BJ (cell line): Measurements from ENCODE around the gene BIRC7. TPM values are rescaled to one million over a fixed set of nuclear protein-coding genes. Genes with fewer than 3 reads are reported as not detected.

Experiments used
- CTCF ChIA-PET: fragments of 350-600 bp; formaldehyde crosslinking; extraction: SDS; loops from one replicate; lab custom pipeline; 2021; ENCODE audit warnings: antibody characterized with exemption, inconsistent platforms; lab: Yijun Ruan, JAX
- POLR2A ChIA-PET: fragments of 300-600 bp; sonication (Branson Sonifier 250); formaldehyde crosslinking; extraction: SDS; loops from one replicate; lab custom pipeline; 2021; ENCODE audit warnings: antibody characterized with exemption; lab: Charles Lee
- DNase-seq: peaks from one replicate; pipeline ENCODE4 v3.0.0-alpha.2; 2011; ENCODE audit warnings: low read depth
- H3K27me3 ChIP-seq: 2 replicates; pipeline ENCODE4 v1.6.0; 2011; ENCODE audit warnings: low read length; ENCODE audit not compliant: control insufficient read depth, insufficient read depth
- H3K36me3 ChIP-seq: 2 replicates; pipeline ENCODE4 v1.5.1; 2011; ENCODE audit warnings: low read length; ENCODE audit not compliant: control insufficient read depth, insufficient read depth
- H3K4me3 ChIP-seq: 2 replicates; pipeline ENCODE4 v1.5.1; 2011; ENCODE audit warnings: low read depth, mild to moderate bottlenecking, control low read depth, low read length
- CTCF ChIP-seq: IDR thresholded peaks from 2 replicates; pipeline ENCODE4 v1.5.1; 2011; ENCODE audit warnings: low read depth, mild to moderate bottlenecking, control low read depth, inconsistent platforms, low read length, moderate library complexity; ENCODE audit not compliant: insufficient read depth
- polyA plus RNA-seq: library from polyadenylated mRNA; depleted of rRNA; stranded (reverse); fragments of >200 nt; gene quantifications from 2 replicates; pipeline ENCODE4 v1.2.3, GENCODE V29; 2011

BIRC7 gene
- polyA plus RNA-seq, 1 experiment: not detected

- no peak for TF ChIP-seq CTCF
- POLR2A ChIA-PET: no interaction called here
- CTCF ChIA-PET: interaction anchor here (1.1 to 2.4 kb wide), 5 partner anchors 9 to 60 kb away, joined by 3 to 8 read pairs (median 7); no protein-coding TSS in a partner anchor
- Histone ChIP-seq H3K36me3 (peaks cover 77% of the 10 kb centered on the region), H3K27me3 (no peaks in the 10 kb centered on the region), H3K4me3 (no peak overlapping the region)
- no peak for DNase-seq
Measured at GRCh38 chr20:63281742-63282665, 46.3 kb downstream of the BIRC7 start.

- Histone ChIP-seq H3K36me3 (peaks cover 70% of the 10 kb centered on the region), H3K4me3 (no peak overlapping the region), H3K27me3 (no peaks in the 10 kb centered on the region)
- ChIA-PET POLR2A (no interaction called here), CTCF (interaction anchor here (1.7 to 1.9 kb wide), 2 partner anchors 8 to 59 kb away, joined by 7 to 8 read pairs; no protein-coding TSS in a partner anchor)
- no peak for TF ChIP-seq CTCF
- no peak for DNase-seq
Measured at GRCh38 chr20:63282946-63283345, 47.2 kb downstream of the BIRC7 start.

- no peak for TF ChIP-seq CTCF
- no peak overlapping the region for H3K4me3 ChIP-seq
- POLR2A ChIA-PET: no interaction called here
- H3K36me3 ChIP-seq: peaks cover 69% of the 10 kb centered on the region
- CTCF ChIA-PET: interaction anchor here (1.8 to 1.9 kb wide), 2 partner anchors 7 to 27 kb away, joined by 7 to 8 read pairs; no protein-coding TSS in a partner anchor
- DNase-seq: no peak
- no peaks in the 10 kb centered on the region for H3K27me3 ChIP-seq
Measured at GRCh38 chr20:63283397-63284082, 47.8 kb downstream of the BIRC7 start.

- DNase-seq: no peak
- POLR2A ChIA-PET: no interaction called here
- no peaks in the 10 kb centered on the region for H3K27me3 ChIP-seq
- peaks cover 69% of the 10 kb centered on the region for H3K36me3 ChIP-seq
- no peak for TF ChIP-seq CTCF
- CTCF ChIA-PET: interaction anchor here (1.0 to 1.8 kb wide), 2 partner anchors 15 to 26 kb away, joined by 3 to 7 read pairs; no protein-coding TSS in a partner anchor
- no peak overlapping the region for H3K4me3 ChIP-seq
Measured at GRCh38 chr20:63284083-63284440, 48.4 kb downstream of the BIRC7 start.

GRCh38 chr20:63284544-63284949, 48.8 kb downstream of the BIRC7 start:
- Histone ChIP-seq H3K4me3 (no peak overlapping the region), H3K27me3 (no peaks in the 10 kb centered on the region), H3K36me3 (peaks cover 68% of the 10 kb centered on the region)
- CTCF ChIA-PET: interaction anchor here (1.0 to 1.8 kb wide), 2 partner anchors 14 to 26 kb away, joined by 3 to 7 read pairs; no protein-coding TSS in a partner anchor
- no peak for DNase-seq
- TF ChIP-seq CTCF: no peak
- POLR2A ChIA-PET: no interaction called here
